Astrocyte (in vitro differentiated cells and primary cell): ENCODE measurements around the gene TNFRSF8.

ENCODE experiments used
- CTCF ChIP-seq: IDR thresholded peaks from 2 replicates; pipeline ENCODE4 v1.5.1; 2011; ENCODE audit warnings: low read depth, mild to moderate bottlenecking, inconsistent platforms, low read length, moderate library complexity; ENCODE audit not compliant: insufficient read depth
- EZH2 ChIP-seq: IDR thresholded peaks from 2 replicates; pipeline ENCODE4 v1.6.1; 2012; ENCODE audit warnings: mild to moderate bottlenecking, low read length, inconsistent platforms; ENCODE audit not compliant: insufficient read depth

- no peak for TF ChIP-seq CTCF
- no peak for TF ChIP-seq EZH2
These were observed 48.6 kb downstream of the TNFRSF8 start for GRCh38 chr1:12111741-12112140.
